NT2/D1 (cell line): Measurements from ENCODE around the gene TTC22.

Experiments used
- YY1 ChIP-seq: IDR thresholded peaks from 2 replicates; pipeline ENCODE4 v1.6.1; 2011; ENCODE audit not compliant: insufficient read length, insufficient read depth
- ZNF274 ChIP-seq: IDR thresholded peaks from 2 replicates; pipeline ENCODE4 v1.6.1; 2011; ENCODE audit warnings: mild to moderate bottlenecking, low read depth, low read length

GRCh38 chr1:54788459-54788858 is 12.7 kb downstream of the TTC22 start:
- TF ChIP-seq YY1 (no peak), ZNF274 (no peak)
